ENCODE data around the gene FOXP1.

Gene FOXP1

GRCh38 chr3:71102111-71102983 is 481.2 kb downstream of the FOXP1 start:
- DNase-seq (ENCODE audit: low read depth in 2 of 2) = no peak

- DNase-seq (ENCODE audit: low read depth in 2 of 2) = no peak
Measured at GRCh38 chr3:71101626-71102025, 481.9 kb downstream of the FOXP1 start.

DNA sequence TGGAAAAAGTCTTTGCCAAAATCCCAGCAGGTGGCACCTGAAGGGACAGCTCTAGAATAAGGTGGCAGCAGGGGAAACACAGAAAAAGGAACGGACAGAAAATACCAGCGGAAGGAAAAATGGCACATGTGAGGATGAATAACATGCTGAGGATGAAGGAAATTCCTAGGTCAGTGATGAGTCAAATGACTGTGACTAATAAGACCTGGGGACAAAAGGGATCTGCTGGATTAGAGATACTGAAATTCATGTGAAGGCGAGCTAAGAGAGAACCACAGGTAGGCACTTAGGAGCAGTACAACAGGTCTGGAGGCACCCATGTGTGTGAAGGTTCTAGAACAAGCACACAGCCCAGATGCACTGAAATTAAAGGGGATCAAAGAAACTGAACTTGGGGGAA is 482.5 kb downstream of the FOXP1 start:
- no peak for DNase-seq (ENCODE audit: low read depth in 2 of 2)

DNA sequence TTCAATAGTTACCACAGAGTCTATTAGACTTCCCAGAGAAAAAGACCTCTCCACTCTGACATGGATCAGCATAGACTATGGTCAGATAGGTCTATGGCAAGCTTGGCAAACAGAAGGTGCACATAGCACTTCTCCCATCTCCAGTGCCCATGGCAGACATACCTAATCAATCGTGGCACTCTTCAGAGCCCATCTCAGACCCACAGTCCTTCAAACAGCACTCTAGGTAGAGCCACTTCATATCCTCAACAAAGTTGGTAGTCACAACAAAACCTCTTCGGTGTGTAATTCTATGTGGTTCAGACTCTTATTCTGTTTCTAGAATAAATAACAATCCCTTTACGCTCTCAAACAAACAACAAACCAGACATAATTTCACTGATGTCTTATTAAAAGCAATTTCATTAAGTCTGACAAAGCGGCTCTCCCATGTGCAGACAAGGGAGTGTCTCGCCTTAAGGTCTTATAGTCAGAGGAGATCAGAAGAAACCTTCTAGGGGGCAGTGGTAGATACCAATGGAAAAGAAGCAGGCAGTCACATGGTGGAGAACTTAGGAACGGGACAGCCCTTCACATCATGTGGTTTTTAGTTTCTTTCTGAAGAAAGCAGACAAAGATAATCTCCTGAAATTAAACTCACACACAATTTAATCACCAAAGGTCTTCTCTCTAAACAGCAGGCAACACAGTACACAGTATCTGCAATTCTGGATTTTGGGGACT is 483.4 kb downstream of the FOXP1 start:
- no peak for DNase-seq (ENCODE audit: low read depth in 2 of 2)

DNA sequence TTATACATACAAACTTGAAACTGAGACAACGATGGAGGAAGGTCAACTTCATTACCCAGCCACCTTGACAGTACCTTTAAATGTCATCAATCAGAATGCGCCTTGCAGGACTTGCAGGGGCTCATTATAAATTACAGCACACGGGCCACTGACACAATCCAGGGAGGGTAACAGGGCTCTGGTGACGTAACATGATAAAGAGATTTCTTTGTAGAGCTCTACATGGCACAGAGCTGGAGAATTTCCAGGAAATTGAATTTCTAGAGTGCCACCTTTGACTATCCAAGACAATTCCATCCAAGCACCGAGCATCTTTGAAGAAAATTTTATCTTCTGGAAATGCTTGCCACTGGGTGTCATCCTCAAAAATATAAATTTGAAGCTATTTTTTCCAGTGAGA is 486.0 kb downstream of the FOXP1 start:
- DNase-seq (ENCODE audit: low read depth in 2 of 2) = no peak

DNA sequence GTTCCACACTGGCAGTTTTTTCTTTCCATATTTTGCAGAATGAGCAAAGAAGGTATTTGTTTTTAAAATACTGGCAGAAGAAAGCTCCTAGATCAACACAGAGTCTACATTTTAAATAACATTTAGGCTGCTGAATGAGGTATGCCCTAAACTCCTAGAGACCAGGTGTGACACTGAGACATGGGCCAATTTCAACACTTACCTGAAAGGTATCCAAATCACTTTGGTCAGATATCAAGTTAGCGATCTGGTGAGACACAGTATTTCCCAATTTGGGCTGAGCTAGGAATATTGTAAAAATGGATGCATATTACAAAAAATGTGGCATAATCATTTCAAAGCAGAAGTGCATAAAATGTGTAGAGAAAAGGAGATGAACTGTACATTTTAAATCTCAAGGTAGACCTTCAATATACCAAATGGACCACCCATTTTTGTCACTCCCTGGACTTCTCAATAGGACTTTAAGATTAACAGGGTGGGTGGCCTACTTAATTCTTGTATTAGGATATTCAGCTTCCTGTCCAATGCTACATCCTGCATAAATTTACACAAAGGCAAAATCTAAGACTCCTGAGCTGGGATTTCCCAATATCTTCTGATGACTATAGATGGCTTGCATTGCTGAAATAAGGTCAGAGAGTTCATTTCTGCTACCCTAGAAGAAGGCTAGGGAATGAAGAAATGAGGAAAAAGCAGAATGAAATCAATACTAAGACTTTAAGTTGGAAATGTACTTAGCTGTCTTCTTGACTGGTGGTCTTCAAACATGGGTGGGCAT is 487.8 kb downstream of the FOXP1 start:
- no peak for DNase-seq (ENCODE audit: low read depth in 2 of 2)

GRCh38 chr3:71094658-71095209 is 488.8 kb downstream of the FOXP1 start:
- DNase-seq (ENCODE audit: low read depth in 2 of 2) = no peak

DNA sequence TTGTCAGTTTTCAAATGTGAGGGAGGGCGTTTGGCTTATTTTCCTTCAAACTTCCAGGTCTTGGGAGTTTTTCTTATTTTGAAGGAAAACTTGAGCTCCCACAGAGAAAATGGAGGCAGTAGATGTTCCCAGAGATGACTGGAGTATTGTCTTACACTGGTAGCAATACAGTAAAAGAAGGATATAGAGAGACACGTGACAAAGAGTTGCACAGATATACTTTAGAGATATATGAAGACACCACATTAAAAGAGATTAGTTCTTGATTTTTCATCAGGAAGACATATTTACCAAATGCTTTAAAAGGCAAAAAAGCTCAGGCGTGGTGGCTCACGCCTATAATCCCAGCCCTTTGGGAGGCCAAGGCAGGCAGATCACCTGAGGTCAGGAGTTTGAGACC is 490.9 kb downstream of the FOXP1 start:
- no peak for DNase-seq (ENCODE audit: low read depth in 2 of 2)

- DNase-seq (ENCODE audit: low read depth in 2 of 2) = no peak
Measured at GRCh38 chr3:71090207-71090606, 493.3 kb downstream of the FOXP1 start.

- DNase-seq (ENCODE audit: low read depth in 2 of 2) = no peak
Measured at GRCh38 chr3:71089271-71089847, 494.2 kb downstream of the FOXP1 start.

- DNase-seq (ENCODE audit: low read depth in 2 of 2) = no peak
Measured at GRCh38 chr3:71088742-71089141, 494.8 kb downstream of the FOXP1 start.

GRCh38 chr3:71088019-71088708 is 495.4 kb downstream of the FOXP1 start:
- DNase-seq (ENCODE audit: low read depth in 2 of 2) = no peak

DNA sequence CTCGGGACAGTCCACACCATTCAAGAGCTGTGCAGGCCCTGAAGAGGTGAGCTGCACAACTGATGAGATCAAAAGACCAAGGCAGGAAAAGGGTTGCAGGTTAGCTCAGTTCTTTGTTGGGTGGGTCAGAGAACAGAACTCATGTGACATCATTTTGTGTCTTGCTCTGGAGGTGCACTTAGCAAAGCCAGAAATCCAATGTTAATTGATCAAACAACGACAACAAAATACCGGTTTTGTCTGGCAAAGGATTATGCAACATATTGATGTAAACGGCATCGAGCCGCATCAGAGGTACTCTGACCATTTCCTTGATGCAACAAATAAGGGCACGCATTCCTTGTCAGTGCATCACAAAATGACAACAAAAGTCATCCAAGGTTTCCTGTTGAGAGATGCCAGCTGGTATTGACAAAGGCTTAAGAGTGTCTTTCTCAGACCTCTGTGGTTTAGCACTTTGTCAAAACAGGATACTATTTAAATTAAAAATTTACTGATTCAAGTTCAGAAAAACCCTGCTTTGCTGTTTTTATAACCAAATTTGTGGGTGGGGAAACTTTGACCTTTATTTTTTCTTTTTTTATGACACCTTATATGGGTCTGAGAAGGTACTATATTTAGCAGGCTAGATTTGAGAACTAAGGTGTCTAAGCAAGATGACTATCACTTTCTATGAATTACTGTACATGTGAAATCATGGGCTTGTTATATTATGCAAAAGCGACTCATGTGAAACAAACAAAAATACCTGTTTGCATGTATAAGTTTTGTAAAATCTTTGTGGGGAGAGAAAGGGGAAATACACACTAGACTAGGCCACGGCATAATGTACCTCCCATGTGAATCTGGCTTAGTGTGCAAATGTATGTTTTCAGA is 496.1 kb downstream of the FOXP1 start:
- no peak for DNase-seq (ENCODE audit: low read depth in 2 of 2)

- no peak for DNase-seq (ENCODE audit: low read depth in 2 of 2)
Measured at GRCh38 chr3:71086777-71087142, 496.8 kb downstream of the FOXP1 start.

- DNase-seq (ENCODE audit: low read depth in 2 of 2) = no peak
Measured at GRCh38 chr3:71083726-71084131, 499.8 kb downstream of the FOXP1 start.

DNA sequence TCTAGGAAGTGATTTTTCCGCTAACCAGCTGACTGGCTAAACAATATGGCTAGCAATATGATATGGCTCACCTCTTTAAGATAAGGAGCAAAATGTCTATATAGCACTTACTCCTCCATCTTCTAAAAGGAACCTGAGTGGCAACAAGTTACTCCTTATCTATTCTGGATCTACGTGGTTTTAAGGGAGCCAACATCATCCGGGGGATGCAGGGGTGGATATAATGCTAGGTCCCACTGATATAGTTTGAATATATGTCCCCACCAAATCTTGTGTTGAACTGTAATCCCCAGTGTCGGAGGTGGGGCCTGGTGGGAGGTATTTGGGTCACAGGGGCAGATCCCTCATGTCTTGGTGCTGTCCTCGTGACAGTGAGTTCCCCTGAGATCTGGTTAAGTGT is 500.7 kb downstream of the FOXP1 start:
- DNase-seq (ENCODE audit: low read depth in 2 of 2) = no peak

DNA sequence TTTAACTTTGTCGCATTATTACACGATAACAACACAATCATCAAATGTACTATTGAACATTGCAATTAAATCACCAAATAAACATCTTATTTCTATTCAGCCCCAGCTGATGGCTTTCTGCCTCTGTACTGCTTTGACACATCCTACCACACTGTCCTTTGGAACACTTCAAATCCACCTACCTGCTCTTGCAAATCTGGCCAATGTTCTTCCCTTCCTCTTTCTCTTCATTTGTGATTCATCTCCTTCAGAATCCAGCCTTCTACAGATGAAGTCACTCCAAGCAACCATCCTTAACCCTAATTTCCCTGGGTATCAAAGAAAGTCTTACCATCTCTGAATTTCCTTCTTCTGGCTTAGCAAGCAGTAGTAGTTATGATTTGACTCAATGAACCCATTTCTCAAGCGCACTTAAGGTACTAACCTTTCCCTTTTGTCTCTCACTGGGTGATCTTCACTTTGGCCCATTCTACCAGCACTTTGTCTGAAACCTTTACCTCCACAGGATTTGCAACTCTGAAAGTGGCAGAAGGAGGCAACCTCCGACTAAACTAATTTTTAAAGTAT is 502.9 kb downstream of the FOXP1 start:
- no peak for DNase-seq (ENCODE audit: low read depth in 2 of 2)

DNA sequence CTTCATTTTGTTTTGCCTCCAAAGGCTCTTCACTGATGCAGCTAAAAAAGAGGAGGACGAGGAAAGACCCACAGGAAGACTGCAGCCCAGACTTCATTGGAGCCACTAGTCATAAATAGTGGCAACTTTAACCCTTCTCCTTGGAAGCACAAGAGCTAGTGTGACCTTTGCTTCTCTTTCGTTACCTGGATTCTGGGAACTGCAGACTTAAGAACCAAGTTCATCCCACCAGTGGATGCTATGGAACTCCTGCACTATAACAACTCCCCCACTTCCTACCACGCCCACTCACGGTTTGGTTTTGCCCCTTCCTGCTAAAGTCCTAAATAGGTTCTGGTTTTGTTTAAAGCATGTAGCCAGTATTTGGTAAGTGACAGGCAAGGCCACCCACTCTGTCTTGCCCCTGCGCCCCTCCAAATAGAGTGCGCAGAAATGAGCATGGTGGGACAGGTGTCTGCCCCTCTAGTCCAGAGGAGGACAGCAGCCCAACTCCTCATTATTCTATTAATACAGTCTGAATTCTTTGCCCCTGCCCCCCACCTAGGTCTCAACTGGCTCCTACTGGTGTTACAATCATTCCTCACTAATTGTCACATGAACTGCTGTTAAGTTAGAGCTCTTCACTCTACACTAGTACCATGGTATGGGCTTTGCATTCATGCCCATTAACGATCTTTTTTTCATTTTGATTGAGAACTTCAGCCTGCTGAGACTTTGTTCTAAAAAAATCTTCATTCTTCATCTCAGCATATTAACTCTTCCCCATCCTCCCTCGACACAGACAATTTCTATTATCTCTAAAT is 504.6 kb downstream of the FOXP1 start:
- no peak for DNase-seq (ENCODE audit: low read depth in 2 of 2)

GRCh38 chr3:71078199-71078598 is 505.3 kb downstream of the FOXP1 start:
- DNase-seq (ENCODE audit: low read depth in 2 of 2) = no peak

All from stimulated activated CD8-positive, alpha-beta memory T cell treated with anti-CD3 and anti-CD28 coated beads, Interleukin-2, amount 100 ng/mL, for 48 hours (primary cell).